Stimulated activated CD4-positive, alpha-beta T cell treated with anti-CD3 and anti-CD28 coated beads, Interleukin-4, amount 100 ng/mL, for 24 hours (primary cell): ENCODE data around the gene ZNF768.
"Not testable (repeated sequence)": the region's sequence is repeated elsewhere in the genome, so short reads cannot be mapped to it uniquely, and the experiment has no call there.

Source experiments
- DNase-seq: peaks from one replicate; pipeline ENCODE4 v3.0.0-alpha.2; 2020

ZNF768 gene

DNA sequence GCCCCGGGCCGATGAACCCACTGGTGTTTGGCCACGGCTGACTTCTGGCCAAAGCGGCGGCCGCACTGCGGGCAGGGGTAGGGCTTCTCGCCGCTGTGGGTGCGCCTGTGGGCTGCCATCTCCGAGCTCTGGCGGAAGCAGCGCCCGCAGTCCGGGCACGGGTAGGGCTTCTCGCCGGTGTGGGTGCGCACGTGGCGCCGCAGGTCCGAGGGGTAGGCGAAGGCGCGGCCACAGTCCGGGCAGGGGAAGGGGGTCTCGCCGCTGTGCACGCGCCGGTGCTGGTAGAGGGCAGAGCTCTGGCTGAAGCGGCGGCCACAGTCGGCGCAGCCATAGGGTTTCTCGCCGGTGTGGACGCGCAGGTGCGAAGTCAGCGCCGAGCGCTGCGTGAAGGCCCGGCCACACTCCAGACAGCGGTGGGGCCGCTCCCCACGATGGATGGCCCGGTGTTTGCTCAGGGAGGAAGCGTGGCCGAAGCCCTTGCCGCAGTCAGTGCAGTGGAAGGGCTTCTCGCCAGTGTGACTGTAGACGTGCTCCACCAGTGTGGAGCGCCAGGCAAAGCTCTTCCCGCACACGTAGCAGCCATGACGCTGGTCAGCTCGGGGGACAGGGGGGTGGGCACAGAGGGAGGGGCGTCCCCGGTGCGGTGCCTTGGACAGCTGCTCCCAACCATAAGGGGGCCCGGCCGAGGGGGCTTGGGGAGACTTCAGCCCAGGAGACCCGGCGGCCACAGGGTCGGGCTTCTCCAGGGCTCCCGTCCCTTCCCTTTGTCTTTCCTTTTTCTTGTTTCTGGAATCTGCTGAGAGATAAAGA is 29.2 kb upstream of the ZNF768 start:
- DNase-seq = no peak

DNA sequence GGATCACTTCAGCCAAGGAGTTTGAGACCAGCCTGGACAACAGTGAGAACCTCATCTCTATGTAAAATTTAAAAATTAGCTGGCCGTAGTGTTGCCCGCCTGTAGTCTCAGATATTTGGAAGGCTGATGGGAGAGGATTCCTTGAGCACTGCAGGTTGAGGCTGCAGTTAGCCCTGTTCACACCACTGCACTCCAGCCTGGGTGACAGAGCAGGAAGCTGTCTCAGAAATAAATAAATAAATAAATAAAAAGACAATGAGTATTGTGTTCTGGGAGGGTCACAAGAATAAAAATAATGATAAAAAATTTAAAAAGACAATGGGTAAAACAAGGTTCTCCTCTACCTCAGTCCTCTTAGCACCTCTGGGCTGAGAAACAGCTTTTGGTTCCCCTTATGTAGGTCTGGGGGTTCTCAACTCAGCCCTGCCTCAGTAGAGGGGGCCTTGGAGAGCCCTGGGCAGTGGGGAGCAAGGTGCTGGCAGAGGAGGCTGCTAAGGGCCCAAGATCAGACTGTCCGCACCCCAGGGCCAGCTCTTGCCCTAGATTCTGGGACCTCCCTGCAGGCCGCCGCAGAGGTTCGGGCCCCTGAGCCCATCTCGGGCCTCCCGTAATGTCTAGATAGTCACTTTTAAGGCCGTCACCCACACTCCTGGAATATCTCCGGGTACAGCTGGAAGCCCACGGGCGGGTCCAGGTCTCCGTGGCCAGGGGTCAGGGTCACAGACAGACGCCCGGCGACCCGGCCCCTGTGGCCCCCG is 28.4 kb upstream of the ZNF768 start:
- no peak for DNase-seq

DNA sequence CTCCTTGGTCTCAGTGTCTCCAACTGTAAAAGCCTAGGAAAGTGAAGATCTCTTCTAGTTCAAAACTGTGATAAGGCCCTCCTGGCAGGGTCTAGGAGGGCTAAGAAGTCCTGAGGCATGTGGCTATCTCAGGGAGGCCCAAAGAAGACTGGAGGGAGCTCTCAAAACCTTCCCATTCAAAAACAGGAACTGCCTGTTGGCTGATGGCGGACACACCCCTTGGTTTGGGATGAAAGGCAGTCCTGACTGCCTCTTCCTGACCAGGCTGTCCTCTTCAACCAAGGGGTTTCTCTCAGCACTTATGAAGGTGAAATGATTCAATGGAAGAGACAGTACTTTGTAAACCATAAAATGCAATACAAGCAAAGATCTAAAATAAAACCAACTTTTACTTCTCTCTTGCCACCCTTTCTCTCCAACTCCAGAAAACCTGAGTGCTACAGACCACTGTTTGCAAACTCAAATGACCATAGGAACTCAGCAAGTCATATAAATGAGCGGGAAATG is 27.1 kb upstream of the ZNF768 start:
- DNase-seq = no peak

DNA sequence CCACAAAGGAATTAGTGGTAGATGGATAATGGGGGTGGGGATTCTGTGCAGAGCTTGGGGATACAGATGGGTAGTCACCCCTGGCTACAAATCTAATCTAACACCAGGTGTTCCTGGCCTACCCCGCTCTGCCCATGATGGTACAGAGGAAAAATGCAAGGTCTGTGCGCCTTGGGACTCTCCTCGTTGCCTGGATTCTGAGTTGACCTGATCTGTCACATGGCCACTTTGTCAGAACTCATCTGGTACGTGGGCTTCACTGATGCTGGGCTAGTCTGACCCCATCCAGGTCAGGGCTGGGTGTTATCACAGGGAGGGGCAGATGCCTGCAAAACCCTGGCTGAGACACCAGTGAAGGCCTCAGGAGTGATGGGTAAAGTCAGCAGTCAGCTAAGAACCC is 26.6 kb upstream of the ZNF768 start:
- DNase-seq = no peak

DNA sequence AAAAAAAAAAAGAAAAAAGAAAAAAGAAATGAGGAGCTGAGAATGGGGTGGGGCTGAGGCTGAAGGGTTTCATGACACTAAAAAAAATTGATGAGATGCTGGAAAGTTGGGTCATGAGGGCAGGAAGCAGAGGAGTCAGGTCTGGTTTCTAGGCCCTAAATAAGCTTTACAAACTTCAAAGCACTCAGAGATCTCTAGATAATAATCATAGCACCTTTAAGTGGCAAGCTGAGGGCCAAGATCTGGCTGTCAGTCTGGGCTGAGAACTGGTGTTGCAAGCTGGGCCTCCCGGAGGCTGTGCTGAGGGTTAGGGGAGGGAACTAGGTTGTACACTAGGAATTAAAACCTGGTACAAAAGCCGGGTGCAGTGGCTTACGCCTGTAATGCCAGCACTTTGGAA is 25.4 kb upstream of the ZNF768 start:
- DNase-seq = peak; percentile 68

DNA sequence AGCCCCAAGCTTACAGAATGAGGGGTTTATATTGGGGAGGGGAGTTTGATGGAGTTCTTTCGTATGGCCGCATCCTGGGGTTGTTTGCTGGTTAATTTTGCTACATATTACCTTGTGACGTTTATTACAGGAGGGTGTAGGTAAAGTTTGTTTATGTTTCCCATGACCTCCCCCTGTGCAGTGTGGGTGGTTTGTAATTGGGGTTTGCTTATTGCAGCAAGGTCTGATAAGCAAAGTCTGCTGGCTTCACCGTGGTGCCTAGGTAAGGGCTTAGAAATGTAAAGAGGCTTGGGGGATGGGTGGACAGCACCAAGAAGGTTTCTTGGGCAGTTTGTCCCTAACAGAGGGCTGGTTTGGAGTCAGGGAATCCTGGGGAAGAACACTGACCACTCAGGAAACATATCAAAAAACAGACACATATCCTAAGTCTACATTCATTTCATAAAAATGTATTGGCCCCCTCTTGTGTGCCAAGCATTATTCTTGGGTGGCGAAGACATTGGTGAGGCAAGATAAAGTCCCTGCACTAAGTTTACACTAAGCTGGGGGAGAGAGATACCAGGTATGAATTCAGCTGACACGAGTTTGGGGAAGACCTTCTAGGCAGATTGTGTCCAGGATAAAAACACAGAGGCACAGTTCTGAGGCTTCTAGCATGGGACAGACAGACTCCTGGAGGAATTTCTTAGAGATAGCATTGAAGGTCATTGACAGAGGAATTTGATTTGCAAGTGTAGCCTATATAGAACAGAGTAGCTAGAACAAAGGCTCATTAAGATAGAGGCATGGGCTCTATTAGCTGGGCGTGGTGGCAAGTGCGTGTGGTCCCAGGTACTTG is 22.3 kb upstream of the ZNF768 start:
- DNase-seq = no peak

DNA sequence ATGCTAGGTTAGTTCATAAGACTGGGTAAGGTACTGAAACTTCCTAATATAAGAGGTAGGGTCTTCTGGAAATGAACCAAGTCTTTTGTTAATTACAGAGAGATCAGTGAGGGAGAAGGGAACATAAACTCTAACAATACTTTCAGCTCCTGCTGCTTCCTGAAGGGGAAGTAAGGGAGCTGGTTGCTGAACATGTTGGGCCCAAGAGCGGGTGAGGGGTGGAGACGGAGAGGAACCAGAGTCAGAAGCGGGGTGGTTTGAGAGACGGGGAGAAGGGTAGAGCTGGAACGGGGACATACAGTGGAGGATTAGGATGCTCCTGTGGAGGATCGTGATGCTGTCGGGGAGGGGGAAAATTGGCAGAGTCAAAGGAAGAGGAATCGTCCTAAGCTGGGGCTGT is 19.7 kb upstream of the ZNF768 start:
- DNase-seq = no peak

DNA sequence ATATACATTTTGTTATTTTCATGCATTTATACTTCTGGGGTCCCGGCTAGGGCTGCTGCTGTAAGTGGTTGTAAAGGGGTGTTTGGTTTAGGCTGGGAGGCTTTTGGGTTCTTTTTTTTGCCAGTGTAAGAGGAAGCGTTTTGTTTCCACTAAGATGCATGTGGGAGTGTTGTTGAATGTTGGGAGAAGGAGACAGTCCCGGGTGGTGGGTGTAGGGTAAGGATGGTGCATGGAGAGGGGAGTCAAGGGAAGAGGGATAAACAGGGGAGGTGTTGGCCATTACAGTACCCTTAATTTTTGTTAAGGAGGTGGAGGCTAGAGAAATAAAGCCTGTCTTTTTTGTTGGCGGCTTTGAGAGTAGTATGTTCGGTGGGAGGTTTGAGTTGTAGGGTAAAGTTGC is 16.7 kb upstream of the ZNF768 start:
- DNase-seq = no peak

DNA sequence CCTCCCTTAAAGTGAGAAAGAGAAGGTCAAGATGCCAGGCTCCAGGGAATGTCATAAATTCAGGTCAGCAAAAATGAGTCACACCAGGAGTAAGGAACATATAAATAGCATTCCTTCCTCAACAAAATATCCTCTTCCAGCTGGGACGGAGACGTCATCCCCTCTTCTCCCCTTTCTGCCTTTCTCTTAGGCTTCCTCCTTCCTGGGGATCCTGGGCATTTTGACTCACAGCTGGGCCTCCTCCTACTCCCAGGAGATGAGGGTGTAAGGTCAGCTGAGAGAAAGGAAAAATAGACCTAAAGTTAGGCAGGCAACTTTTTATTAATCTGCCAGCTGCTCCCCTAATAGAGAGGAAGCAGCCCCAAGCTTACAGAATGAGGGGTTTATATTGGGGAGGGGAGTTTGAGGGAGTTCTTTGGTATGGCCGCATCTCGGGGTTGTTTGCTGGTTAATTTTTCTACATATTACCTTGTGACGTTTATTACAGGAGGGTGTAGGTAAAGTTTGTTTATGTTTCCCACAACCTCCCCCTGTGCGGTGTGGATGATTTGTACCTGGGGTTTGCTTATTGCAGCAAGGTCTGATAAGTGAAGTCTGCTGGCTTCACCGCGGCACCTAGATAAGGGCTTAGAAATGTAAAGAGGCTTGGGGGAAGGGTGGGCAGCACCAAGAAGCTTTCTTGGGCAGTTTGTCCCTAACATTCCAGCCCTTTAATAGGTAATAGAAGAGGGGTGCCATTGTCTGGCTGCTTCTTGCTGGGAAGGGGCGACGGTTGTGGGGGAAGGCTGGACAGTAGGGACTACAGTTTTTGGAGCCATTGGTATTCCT is 15.3 kb upstream of the ZNF768 start:
- no peak for DNase-seq

DNA sequence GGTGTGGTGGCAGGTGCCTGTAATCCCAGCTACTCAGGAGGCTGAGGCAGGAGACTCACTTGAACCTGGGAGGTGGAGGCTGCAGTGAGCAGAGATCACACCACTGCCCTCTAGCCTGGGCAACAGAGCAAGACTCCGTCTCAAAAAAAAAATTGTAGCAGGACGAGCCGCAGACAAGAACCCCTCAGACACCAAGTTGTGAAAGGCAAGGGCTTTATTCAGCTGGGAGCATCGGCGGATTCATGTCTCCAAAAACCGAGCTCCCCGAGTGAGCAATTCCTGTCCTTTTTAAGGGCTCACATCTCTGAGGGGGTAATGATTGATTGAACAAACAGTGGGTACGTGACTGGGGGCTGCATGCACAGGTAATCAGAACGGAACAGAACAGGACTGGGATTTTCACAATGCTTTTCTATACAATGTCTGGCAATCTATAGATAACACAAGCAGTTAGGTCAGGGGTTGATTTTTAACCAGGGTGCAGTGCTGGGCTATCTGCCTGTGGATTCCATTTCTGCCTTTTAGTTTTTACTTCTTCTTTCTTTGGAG is 14.6 kb upstream of the ZNF768 start:
- not testable (repeated sequence) for DNase-seq

DNA sequence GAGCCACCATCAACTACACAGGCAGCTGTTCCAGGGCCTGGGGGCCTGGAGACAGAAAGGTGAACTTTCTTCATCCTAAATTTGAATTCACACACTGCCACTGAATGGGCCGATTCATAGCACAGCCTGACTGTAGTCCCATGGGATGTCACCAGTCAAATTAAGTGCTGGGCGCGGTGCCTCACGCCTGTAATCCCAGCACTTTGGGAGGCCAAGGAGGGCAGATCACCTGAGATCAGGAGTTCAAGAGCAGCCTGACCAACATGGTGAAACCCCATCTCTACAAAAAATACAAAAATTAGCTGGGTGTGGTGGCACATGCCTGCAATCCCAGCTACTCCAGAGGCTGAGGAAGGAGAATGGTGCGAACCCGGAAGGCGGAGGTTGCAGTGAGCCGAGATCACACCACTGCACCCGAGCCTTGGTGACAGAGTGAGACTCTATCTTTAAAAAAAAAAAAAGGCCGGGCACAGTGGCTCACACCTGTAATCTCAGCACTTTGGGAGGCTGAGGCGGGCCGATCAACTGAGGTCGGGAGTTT is 13.7 kb upstream of the ZNF768 start:
- DNase-seq = not testable (repeated sequence)

DNA sequence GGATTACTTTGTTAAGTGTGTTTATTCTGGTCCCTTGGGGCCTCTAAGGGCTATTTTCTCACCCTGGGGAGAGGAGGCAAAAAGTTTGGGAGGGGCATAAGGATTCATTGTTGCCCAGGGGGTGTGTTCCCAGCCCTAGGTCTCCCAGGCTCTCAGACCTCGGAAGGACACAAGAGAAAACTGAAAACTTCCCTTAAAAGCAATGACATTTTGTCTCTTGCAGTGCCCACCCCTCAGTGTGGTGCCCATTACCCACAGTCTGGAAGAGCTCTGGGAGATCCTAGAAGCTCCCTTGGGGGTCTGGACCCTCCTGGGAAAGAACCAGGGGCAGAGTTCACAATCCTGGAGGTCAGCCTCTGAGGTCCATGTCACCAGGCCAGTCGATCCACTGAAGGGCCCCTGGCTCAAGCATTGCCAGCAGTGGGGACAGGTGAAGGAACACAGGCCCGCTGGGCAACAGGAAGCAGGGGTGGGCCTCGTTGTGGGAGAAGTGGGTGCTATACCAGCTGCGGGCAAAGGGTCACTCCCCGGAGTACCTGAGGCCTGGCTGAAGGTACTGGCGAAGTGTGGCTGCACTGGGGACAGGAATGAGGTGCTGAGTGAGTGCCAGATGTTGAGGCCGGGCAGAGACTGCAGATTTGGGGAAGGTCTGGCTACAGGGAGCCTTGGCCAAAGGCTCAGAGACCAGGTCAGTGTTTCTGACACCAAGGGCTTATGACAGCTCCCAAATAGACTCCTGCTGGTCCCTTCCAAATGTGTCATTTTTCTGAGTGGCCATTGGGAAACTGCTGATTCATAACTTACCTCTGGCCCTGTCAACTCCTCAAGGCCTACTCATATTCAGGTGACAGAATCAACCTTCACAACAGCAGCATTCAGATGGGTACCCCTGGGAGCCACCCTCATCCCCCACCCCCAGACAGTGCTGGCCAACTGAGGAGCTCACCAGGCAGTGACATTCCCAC is 12.9 kb upstream of the ZNF768 start:
- DNase-seq = no peak

DNA sequence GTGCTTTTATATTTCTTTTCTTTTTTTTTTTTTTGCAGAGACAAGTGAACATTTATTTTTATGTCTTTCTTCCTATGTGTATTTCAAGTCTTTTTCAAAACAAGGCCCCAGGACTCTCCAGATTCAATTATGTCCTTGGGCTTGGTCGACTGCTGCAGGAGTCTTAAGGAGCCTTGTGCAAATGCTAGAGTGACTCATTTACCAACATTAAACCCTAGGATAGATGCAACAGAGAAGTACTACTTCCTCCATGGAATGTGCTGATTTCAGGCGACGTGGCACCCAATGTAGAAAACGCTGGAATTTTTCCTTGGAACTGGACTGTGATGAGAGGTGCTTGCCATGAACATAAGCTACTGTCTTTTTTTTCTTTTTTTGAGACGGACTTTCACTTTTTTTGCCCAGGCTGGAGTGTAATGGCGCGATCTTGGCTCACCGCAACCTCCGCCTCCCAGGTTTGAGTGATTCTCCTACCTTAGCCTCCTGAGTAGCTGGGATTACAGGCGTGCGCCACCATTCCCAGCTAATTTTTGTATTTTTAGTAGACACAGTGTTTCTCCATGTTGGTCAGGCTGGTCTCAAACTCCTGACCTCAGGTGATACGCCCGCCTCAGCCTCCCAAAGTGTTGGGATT is 10.1 kb upstream of the ZNF768 start:
- not testable (repeated sequence) for DNase-seq

DNA sequence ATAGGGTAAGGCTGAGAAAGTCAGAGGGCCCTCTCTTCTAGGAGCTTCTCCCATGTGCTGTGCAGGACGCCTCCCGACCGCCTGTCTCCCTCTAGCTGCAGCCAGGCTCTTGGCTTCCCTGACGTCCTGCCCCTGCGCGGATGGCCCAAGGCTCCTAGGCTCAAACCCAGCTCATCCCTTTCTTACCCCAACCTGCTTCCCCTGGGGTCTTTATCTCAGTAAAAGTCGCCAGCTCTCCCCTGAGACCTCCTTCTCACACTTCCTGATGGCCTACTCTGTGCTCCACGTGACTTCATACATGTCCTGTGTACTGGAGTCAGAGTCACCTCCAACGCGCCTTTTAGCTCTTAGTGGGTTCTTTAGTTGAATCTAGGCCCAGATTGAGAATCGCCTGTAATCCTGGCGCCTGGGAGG is 9.4 kb upstream of the ZNF768 start:
- peak; percentile 74 for DNase-seq

DNA sequence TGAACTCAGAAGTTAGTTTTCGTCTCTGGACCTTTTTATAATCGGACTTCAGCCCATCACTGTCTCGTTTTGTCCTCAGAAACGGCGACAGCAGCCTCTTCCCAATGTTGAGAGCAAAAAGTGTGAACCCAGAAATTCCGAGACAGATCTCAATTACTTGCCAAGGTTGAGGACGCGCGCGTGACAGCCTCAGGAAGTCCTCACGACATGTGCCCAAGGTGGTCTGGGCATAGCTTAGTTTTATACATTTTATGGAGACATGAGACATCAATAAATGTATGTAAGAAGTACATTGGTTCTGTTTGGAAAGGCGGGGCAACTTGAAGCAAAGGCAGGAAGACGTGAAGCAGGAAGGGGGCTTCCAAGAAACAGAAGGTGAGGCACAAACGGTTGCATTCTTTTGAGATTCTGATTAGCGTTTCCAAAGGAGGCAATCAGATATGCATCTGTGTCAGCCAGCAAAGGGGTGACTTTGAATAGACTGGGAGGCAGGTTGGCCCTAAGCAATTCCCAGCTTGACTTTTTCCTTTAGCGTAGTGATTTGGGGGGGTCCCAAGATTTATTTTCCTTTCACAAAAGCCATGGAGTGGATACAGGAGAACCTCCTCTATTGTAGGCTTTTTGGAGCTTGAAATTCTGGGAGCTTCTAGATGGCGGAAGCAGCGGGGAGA is 8.9 kb upstream of the ZNF768 start:
- no peak for DNase-seq

DNA sequence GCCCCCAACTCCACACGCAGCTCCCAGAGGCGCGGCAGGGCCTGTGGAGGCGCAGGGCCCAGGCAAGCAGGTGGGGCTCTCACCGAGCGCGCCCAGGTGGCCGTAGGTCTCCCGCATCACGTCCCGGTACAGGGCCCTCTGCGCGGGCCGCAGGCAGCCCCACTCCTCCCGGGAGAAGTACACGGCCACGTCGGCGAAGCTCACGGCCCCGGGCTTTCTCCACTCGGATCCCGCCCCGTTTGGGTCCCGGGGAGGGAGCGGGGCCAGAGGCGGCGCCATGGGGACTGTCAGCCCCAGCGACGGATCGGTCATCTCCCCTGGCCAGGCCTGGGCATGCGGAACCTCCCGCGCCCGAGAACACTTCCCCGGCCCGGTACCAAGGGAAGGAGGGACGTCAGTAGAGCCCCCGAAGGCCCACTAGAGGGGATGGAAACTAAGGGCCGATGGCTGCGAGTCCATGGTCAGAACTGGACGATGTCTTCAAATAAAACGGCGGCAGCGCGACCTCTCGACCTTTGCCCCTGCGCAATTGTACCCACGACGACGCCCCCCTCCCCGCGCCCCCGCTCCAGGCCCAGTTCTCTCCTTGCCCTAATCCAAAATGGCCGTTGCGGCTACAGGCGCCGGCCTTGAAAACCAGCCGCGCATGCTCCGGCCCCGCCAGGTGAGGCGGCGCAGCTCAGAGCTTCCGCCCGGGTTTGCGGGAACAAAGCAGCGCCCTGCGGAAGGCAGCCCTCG is 8.2 kb upstream of the ZNF768 start, which contains the start of gene ZNF747:
TSS of gene ZNF747 (minus strand) at position 491 of the 738 bp plus-strand sequence. CDS start at position 312, 179 bp downstream.
- peak; percentile 92 for DNase-seq

DNA sequence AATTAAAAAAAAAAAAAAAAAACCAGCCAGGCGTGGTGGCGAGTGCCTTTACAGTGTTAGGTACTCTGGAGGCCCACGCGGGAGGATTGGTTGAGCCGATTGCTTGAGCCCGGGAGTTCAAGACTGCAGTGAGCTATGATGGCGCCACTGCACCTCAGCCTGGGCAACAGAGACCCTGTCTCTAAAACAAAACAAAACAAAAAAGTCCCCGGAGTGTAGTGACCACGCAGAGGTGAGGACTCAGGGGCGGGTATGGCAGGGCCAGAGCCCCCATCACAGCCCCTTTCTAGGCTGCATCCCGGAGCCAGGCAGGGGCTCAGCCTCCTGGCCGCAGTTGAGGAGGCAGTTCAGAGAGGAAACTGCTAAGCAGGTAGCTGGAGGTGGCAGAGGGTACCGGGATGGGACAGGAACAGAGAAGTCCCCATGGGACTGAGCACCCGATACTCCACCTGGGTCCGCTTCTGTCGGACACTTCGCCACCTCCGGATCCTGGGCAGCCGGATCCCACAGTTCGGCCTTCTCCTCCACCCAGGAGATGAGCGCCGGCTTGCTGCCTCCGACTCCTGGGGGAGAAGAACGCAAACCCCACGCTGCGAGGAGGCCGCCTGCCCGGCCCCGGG is 7.5 kb upstream of the ZNF768 start:
- peak; percentile 28 for DNase-seq

DNA sequence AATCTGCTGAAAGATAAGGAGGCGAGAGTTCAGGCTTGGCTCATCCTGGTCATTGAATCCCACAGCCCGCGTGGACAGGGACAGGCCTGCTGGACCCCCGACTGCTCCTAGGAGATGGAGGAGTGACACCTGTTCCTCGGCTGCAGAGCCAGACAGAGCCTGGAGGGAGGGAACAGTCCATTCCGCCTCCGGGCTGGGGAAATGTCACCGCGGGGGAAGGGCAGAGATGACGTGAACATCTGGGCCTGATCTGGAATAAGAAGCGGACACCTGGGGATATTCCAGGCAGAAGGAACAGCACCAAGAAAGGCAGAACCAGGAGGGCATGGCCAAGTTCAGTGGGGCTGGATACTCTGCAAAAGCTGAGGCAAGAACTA is 6.8 kb upstream of the ZNF768 start:
- no peak for DNase-seq
